Dendritic cell treated with granulocyte-macrophage colony-stimulating factor and Interleukin-4, amounts not matched to agents 40 ng/mL and 50 ng/mL, for 4 days (primary cell): ENCODE data around the gene RANGAP1.

ENCODE experiments used
- H3K27ac Mint-ChIP-seq: one replicate; pipeline ENCODE4 v1.8.0; 2022; ENCODE audit warnings: mild to moderate bottlenecking, mixed read lengths
- H3K27me3 Mint-ChIP-seq: one replicate; pipeline ENCODE4 v1.8.0; 2022; ENCODE audit warnings: mild to moderate bottlenecking, mixed read lengths
- H3K36me3 Mint-ChIP-seq: one replicate; pipeline ENCODE4 v1.8.0; 2022; ENCODE audit warnings: low read depth, mixed read lengths
- H3K4me1 Mint-ChIP-seq: one replicate; pipeline ENCODE4 v1.8.0; 2022; ENCODE audit warnings: low read depth, mixed read lengths
- H3K4me3 Mint-ChIP-seq: one replicate; pipeline ENCODE4 v1.8.0; 2022; ENCODE audit warnings: mild to moderate bottlenecking, moderate library complexity, mixed read lengths
- H3K9me3 Mint-ChIP-seq: one replicate; pipeline ENCODE4 v1.8.0; 2022; ENCODE audit warnings: mixed read lengths
- intact Hi-C: fragments of 100-400 bp; cut with micrococcal nuclease; formaldehyde crosslinking; loops from one replicate; pipeline ENCODE4 v1.15.0; 2022

The RANGAP1 gene, protein sequence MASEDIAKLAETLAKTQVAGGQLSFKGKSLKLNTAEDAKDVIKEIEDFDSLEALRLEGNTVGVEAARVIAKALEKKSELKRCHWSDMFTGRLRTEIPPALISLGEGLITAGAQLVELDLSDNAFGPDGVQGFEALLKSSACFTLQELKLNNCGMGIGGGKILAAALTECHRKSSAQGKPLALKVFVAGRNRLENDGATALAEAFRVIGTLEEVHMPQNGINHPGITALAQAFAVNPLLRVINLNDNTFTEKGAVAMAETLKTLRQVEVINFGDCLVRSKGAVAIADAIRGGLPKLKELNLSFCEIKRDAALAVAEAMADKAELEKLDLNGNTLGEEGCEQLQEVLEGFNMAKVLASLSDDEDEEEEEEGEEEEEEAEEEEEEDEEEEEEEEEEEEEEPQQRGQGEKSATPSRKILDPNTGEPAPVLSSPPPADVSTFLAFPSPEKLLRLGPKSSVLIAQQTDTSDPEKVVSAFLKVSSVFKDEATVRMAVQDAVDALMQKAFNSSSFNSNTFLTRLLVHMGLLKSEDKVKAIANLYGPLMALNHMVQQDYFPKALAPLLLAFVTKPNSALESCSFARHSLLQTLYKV

DNA sequence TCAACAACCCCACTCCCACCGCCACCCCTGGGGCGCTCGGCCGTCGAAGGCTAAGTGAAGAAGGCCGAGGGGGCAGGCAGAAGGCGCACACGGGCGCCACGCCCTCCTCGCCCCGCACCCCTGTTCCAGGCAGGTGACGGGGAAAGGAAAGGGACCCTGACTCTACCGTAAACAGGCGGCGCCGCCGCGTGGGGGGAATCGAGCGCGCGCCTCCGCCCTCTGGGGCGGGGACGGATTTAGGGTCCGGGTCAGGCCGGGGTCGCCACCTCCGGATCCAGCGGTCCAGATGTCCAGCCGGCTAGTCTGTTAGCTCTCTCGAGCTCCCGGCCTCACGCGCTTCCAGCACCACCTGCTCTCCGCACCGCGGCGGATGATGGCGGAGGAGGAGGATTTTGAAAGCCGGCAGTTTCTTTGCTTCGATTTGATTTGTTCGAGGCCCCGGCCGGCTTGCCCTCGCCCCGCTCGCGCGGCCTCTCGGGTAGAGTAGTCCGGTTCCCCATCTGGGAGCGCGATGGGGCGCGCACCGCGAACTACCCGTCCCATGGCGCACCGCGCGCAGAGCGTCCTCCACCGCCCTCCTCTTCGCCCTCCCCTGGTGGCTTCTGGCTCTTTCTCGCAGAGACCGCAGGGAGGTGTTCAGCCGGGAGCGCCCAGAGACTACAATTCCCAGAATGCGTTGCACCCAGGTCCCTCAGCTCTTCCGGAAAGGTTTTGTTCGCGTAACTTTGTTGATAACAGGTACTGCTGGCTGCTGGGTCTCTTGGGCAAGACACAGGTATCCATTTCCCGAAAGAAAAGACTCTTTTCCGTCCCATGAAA lies at the start of gene RANGAP1:
TSS of gene RANGAP1 (minus strand) at position 368 of the 819 bp plus-strand sequence. CDS start 5,143 bp downstream, outside the sequence.
- no peaks in the 10 kb centered on the region for H3K9me3 Mint-ChIP-seq
- H3K4me3 Mint-ChIP-seq: peak within 1 kb of the TSS; percentile 81
- H3K36me3 Mint-ChIP-seq: peaks cover 31% of the 10 kb centered on the region
- intact Hi-C loops: loop anchor here (1.0 to 10.0 kb wide), 5 partner anchors 15 to 429 kb away; partner anchors contain the start of genes ST13, TEF, XPNPEP3 and ZC3H7B
- H3K4me1 Mint-ChIP-seq: peaks cover 37% of the 10 kb centered on the region
- no peaks in the 10 kb centered on the region for H3K27me3 Mint-ChIP-seq
- H3K27ac Mint-ChIP-seq: peak within 1 kb of the TSS; percentile 86

- peaks cover 79% of the 10 kb centered on the region for H3K36me3 Mint-ChIP-seq
- no peaks in the 10 kb centered on the region for H3K27me3 Mint-ChIP-seq
- H3K27ac Mint-ChIP-seq: peak overlapping the region; percentile 26
Measured at GRCh38 chr22:41334951-41335635, 49.1 kb upstream of the RANGAP1 start.

GRCh38 chr22:41334215-41334614 lies 48.2 kb upstream of the RANGAP1 start:
- H3K36me3 Mint-ChIP-seq: peaks cover 79% of the 10 kb centered on the region
- intact Hi-C loops: no loop called here

More at GRCh38 chr22:41334951-41335635, 49.1 kb upstream of the RANGAP1 start:
- intact Hi-C loops: no loop called here
- Mint-ChIP-seq H3K4me3 (no peak overlapping the region), H3K4me1 (peaks cover 11% of the 10 kb centered on the region), H3K9me3 (no peaks in the 10 kb centered on the region)

GRCh38 chr22:41333806-41334205 lies 47.8 kb upstream of the RANGAP1 start:
- intact Hi-C loops: no loop called here

More at GRCh38 chr22:41334215-41334614, 48.2 kb upstream of the RANGAP1 start:
- no peaks in the 10 kb centered on the region for H3K27me3 Mint-ChIP-seq
- no peak overlapping the region for H3K27ac Mint-ChIP-seq
- H3K4me3 Mint-ChIP-seq: no peak overlapping the region
- H3K9me3 Mint-ChIP-seq: no peaks in the 10 kb centered on the region
- H3K4me1 Mint-ChIP-seq: peaks cover 11% of the 10 kb centered on the region

DNA sequence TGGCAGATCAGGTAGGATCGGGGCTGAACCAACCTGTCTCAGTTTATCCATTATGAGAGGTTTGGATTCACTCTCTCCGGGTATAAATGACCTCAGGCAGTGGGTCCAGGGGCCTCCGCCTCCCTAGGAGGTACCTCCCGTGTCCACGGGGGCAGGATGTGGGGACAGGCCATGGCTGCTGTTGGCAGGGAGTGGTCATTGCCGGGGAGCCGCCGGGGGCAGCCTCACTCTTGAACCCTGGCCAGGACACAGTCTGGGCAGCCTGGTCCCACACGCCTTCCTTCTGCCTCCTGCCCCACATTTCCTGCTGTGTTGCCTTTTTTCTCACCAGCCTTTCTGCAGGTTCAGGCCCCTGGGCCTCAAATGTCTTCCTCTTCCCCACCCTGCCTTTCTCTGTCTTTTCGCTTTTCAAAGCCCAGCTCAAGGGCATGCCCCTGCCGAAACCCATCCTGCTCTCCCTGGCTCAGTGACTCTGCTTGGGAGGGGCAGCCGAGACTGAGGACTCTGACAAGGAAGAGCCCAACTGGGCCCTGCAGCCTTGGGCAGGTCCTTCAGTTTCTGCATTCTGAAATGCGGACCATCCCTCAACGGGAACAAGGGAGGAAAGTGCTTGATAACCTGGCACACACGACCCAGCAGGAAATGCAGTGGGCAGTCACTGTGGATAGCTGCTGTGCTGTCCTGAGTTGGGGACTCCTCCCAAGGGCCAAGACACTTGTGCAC lies 46.4 kb upstream of the RANGAP1 start:
- Mint-ChIP-seq H3K4me1 (peaks cover 11% of the 10 kb centered on the region), H3K27me3 (no peaks in the 10 kb centered on the region), H3K4me3 (no peak overlapping the region), H3K9me3 (no peaks in the 10 kb centered on the region), H3K36me3 (peaks cover 83% of the 10 kb centered on the region), H3K27ac (no peak overlapping the region)
- intact Hi-C loops: no loop called here

More at GRCh38 chr22:41333806-41334205, 47.8 kb upstream of the RANGAP1 start:
- Mint-ChIP-seq H3K27me3 (no peaks in the 10 kb centered on the region), H3K4me3 (no peak overlapping the region), H3K27ac (no peak overlapping the region), H3K9me3 (no peaks in the 10 kb centered on the region), H3K4me1 (peaks cover 11% of the 10 kb centered on the region), H3K36me3 (peaks cover 79% of the 10 kb centered on the region)

DNA sequence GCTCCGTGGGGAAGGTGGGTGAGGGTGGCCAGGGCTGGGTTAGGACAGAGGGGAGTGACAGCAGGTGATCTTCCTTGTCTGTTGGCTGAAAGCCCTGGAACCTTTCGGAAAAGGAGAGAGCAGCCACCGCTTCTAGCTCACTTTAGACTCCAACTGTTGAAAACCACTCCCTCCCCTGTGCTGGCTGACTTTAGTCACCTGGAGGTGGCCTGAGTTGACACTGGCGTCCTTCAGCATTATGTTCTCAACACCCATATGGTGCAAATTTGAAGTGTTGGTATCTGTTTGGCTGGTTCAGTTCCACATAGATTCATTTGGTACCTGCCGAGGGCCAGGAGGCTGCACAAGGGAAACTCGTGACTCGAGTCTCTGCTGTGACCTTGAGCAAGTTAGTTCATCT lies 44.2 kb upstream of the RANGAP1 start:
- H3K27me3 Mint-ChIP-seq: no peaks in the 10 kb centered on the region
- no peak overlapping the region for H3K4me3 Mint-ChIP-seq
- H3K4me1 Mint-ChIP-seq: peaks cover 7% of the 10 kb centered on the region
- intact Hi-C loops: no loop called here
- no peaks in the 10 kb centered on the region for H3K9me3 Mint-ChIP-seq
- peaks cover 95% of the 10 kb centered on the region for H3K36me3 Mint-ChIP-seq
- no peak overlapping the region for H3K27ac Mint-ChIP-seq

GRCh38 chr22:41327124-41327523 lies 41.1 kb upstream of the RANGAP1 start:
- H3K9me3 Mint-ChIP-seq: no peaks in the 10 kb centered on the region
- H3K27ac Mint-ChIP-seq: no peak overlapping the region
- H3K27me3 Mint-ChIP-seq: no peaks in the 10 kb centered on the region
- peaks cover 95% of the 10 kb centered on the region for H3K36me3 Mint-ChIP-seq
- intact Hi-C loops: no loop called here
- H3K4me1 Mint-ChIP-seq: no peaks in the 10 kb centered on the region
- H3K4me3 Mint-ChIP-seq: no peak overlapping the region

DNA sequence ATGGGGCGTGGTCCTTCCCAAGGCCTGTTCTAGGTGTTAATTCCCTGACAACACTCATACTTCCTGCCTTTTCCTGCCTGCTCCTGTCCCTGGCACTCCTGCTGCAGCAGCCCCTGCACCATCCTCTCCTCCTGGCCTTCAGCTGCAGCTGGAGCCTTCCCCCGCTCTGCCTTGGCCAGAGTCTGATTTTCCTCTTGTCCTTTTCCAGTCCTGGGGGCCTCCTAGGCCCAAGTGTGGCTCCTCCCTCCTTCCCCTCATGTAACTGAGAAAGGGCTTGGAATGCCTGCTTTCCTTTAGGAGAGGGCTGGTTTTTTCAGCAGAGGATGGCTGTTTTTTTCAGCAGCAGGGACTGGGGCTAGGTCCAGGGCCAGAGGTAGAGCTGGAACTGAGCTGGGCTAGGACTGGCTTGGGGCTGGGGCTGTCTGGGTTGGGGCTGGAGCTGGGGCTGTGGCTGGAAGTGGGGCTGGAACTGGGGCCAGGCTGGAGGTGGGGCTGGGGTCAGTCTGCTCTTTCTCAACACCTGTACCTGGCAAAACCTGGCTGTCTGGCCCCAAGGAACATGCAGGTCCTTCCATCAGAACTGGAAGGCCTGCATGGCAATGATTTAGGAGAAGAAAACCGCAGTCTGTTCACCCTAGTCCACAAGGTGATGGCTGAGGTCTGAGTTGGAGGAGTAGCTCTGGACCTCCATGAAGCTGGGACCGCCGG lies 39.0 kb upstream of the RANGAP1 start:
- Mint-ChIP-seq H3K4me3 (no peak overlapping the region), H3K9me3 (no peaks in the 10 kb centered on the region), H3K36me3 (peaks cover 97% of the 10 kb centered on the region), H3K4me1 (no peaks in the 10 kb centered on the region), H3K27ac (peak overlapping the region; percentile 5), H3K27me3 (no peaks in the 10 kb centered on the region)
- intact Hi-C loops: no loop called here

GRCh38 chr22:41320416-41321240 lies 34.6 kb upstream of the RANGAP1 start:
- H3K4me1 Mint-ChIP-seq: no peaks in the 10 kb centered on the region
- no peaks in the 10 kb centered on the region for H3K9me3 Mint-ChIP-seq
- no peaks in the 10 kb centered on the region for H3K27me3 Mint-ChIP-seq
- no peak overlapping the region for H3K4me3 Mint-ChIP-seq
- H3K36me3 Mint-ChIP-seq: peaks cover 74% of the 10 kb centered on the region
- H3K27ac Mint-ChIP-seq: no peak overlapping the region
- intact Hi-C loops: no loop called here

DNA sequence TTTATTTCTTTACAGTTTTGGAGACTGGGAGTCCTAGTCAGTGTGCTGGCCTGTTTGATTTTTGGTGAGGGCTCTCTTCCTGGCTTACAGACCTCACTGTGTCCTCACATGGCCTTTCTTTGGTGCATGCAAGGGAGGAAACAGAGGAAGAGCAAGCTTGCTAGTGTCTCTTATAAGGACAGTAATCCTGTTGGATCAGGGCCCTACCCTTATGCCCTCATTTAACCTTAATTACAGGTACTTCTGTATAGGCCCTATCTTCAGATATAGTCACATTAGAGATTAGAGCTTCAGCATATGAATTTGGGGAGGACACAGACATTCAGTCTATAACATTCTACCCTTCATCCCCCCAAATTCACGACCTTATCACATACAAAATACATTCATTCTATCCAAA lies 29.6 kb upstream of the RANGAP1 start:
- H3K4me3 Mint-ChIP-seq: no peak overlapping the region
- intact Hi-C loops: no loop called here
- no peaks in the 10 kb centered on the region for H3K9me3 Mint-ChIP-seq
- H3K27me3 Mint-ChIP-seq: no peaks in the 10 kb centered on the region
- peaks cover 6% of the 10 kb centered on the region for H3K4me1 Mint-ChIP-seq
- peaks cover 36% of the 10 kb centered on the region for H3K36me3 Mint-ChIP-seq
- H3K27ac Mint-ChIP-seq: no peak overlapping the region

- Mint-ChIP-seq H3K4me1 (peaks cover 6% of the 10 kb centered on the region), H3K36me3 (peaks cover 30% of the 10 kb centered on the region), H3K9me3 (no peaks in the 10 kb centered on the region), H3K27ac (no peak overlapping the region), H3K27me3 (no peaks in the 10 kb centered on the region), H3K4me3 (no peak overlapping the region)
- intact Hi-C loops: no loop called here
Measured at GRCh38 chr22:41314821-41315220, 28.8 kb upstream of the RANGAP1 start.

DNA sequence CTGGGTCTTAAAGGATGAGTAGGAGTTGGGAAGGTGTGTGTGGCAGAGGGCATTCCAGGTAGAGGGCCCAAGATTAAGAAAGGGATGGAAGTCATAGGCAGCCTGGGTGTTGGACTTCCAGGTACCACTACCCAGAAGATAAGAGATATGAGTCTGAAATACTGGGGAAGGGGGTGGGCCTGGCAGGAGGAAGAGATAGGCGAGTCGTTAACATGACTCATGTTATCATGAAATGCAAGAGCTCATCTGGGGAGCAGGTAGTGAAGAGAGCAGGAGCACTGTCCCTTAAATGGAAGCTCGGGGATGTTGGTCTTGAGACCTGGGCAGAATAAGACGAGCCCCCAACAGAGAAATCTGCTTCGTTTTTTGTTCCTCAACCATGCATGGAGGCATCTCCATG lies 25.5 kb upstream of the RANGAP1 start:
- no peak overlapping the region for H3K4me3 Mint-ChIP-seq
- H3K27ac Mint-ChIP-seq: no peak overlapping the region
- peaks cover 29% of the 10 kb centered on the region for H3K36me3 Mint-ChIP-seq
- H3K9me3 Mint-ChIP-seq: no peaks in the 10 kb centered on the region
- intact Hi-C loops: no loop called here
- no peaks in the 10 kb centered on the region for H3K27me3 Mint-ChIP-seq
- peaks cover 23% of the 10 kb centered on the region for H3K4me1 Mint-ChIP-seq
